SK-N-SH treated with all-trans-retinoic acid at 6 μM for 48 hours (cell line): ENCODE data around the gene SLC12A2.
A peak's percentile ranks its signal among the peaks of the same experiment; 100 is the strongest.

ENCODE experiments used
- ATAC-seq: fragments of 200-7000 bp; cut with Tn5 transposase; 3 replicates; pipeline ENCODE4 v1.9.1; 2020; ENCODE audit warnings: mild to moderate bottlenecking, moderate library complexity
- ESRRG ChIP-seq: fragments of 250-450 bp; sonication (Bioruptor Pico); IDR thresholded peaks from 2 replicates; pipeline ENCODE4 v1.6.1; 2021; ENCODE audit warnings: mild to moderate bottlenecking
- GLIS3 ChIP-seq: fragments of 250-450 bp; sonication (Bioruptor Pico); IDR thresholded peaks from 2 replicates; pipeline ENCODE4 v1.5.0; 2020; ENCODE audit warnings: mild to moderate bottlenecking, moderate library complexity
- ISL1 ChIP-seq: fragments of 250-450 bp; sonication (Bioruptor Pico); IDR thresholded peaks from 2 replicates; pipeline ENCODE4 v2.1.2; 2022; ENCODE audit warnings: mild to moderate bottlenecking, moderate library complexity
- OSR1 ChIP-seq: fragments of 250-450 bp; sonication (Bioruptor Pico); IDR thresholded peaks from 2 replicates; pipeline ENCODE4 v1.8.0; 2022; ENCODE audit warnings: moderate library complexity, mild to moderate bottlenecking, inconsistent platforms
- PPARA ChIP-seq: fragments of 250-450 bp; sonication (Bioruptor Pico); IDR thresholded peaks from 2 replicates; pipeline ENCODE4 v1.5.0; 2020; ENCODE audit warnings: mild to moderate bottlenecking, borderline replicate concordance
- TCF4 ChIP-seq: fragments of 250-450 bp; sonication (Bioruptor Pico); IDR thresholded peaks from 2 replicates; pipeline ENCODE4 v1.8.0; 2021; ENCODE audit warnings: mild to moderate bottlenecking, moderate library complexity, borderline replicate concordance
- TOX ChIP-seq: fragments of 250-450 bp; sonication (Bioruptor Pico); IDR thresholded peaks from 2 replicates; pipeline ENCODE4 v1.8.0; 2021; ENCODE audit warnings: mild to moderate bottlenecking, moderate library complexity, borderline replicate concordance
- ZNF565 ChIP-seq: fragments of 450-650 bp; formaldehyde crosslinking; conservative IDR thresholded peaks from 2 replicates; pipeline ENCODE4 v1.5.0; 2020; ENCODE audit warnings: low read depth, mild to moderate bottlenecking, moderate library complexity
- ZNF70 ChIP-seq: fragments of 450-650 bp; formaldehyde crosslinking; IDR thresholded peaks from 2 replicates; pipeline ENCODE4 v1.5.0; 2020; ENCODE audit warnings: mild to moderate bottlenecking, moderate library complexity
- ZNF8 ChIP-seq: fragments of 450-650 bp; formaldehyde crosslinking; IDR thresholded peaks from 2 replicates; pipeline ENCODE4 v1.5.0; 2020; ENCODE audit warnings: mild to moderate bottlenecking, moderate library complexity
- TF ChIP-seq, protein P1 (sequence below): fragments of 250-450 bp; sonication (Bioruptor Pico); IDR thresholded peaks from 2 replicates; pipeline ENCODE4 v1.8.0; 2020; ENCODE audit warnings: mild to moderate bottlenecking, moderate library complexity, borderline replicate concordance
- TF ChIP-seq, protein P2 (sequence below): fragments of 250-450 bp; sonication (Bioruptor Pico); IDR thresholded peaks from 2 replicates; pipeline ENCODE4 v1.5.1; 2021; ENCODE audit warnings: mild to moderate bottlenecking, moderate library complexity
- TF ChIP-seq, protein P3 (sequence below): fragments of 250-450 bp; sonication (Bioruptor Pico); IDR thresholded peaks from 2 replicates; pipeline ENCODE4 v1.5.0; 2020; ENCODE audit warnings: mild to moderate bottlenecking, moderate library complexity
- TF ChIP-seq, protein P4 (sequence below): fragments of 250-450 bp; sonication (Bioruptor Pico); IDR thresholded peaks from 2 replicates; pipeline ENCODE4 v1.8.0; 2021; ENCODE audit warnings: low read depth, mild to moderate bottlenecking, moderate library complexity, borderline replicate concordance
- TF ChIP-seq, protein P5 (sequence below): fragments of 250-450 bp; sonication (Bioruptor Pico); IDR thresholded peaks from 2 replicates; pipeline ENCODE4 v1.5.1; 2020; ENCODE audit warnings: low read depth, mild to moderate bottlenecking, moderate library complexity

Gene SLC12A2

DNA sequence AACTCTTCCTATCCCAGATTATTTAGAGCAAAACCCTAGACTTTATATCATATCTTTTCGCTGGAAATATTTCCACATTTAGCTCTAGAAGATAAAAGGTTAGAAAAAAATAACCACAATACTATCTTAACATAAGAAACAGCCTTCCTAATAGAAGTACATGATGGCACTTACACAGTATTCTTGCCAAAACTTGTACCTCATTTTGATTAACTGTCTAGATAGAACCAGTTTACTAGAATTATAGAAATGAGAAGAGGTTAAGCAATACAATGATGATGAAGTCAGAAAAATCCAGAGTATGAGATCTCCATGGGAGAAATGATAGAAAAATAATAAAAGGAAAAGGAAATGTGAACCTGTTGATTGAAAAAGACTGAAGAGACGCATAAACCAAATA is 63.1 kb downstream of the SLC12A2 start (continued):
- TF ChIP-seq, protein P1, sequence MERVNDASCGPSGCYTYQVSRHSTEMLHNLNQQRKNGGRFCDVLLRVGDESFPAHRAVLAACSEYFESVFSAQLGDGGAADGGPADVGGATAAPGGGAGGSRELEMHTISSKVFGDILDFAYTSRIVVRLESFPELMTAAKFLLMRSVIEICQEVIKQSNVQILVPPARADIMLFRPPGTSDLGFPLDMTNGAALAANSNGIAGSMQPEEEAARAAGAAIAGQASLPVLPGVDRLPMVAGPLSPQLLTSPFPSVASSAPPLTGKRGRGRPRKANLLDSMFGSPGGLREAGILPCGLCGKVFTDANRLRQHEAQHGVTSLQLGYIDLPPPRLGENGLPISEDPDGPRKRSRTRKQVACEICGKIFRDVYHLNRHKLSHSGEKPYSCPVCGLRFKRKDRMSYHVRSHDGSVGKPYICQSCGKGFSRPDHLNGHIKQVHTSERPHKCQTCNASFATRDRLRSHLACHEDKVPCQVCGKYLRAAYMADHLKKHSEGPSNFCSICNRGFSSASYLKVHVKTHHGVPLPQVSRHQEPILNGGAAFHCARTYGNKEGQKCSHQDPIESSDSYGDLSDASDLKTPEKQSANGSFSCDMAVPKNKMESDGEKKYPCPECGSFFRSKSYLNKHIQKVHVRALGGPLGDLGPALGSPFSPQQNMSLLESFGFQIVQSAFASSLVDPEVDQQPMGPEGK (CRISPR knock-in tag), result no peak
- TF ChIP-seq TOX (CRISPR knock-in tag), result no peak

DNA sequence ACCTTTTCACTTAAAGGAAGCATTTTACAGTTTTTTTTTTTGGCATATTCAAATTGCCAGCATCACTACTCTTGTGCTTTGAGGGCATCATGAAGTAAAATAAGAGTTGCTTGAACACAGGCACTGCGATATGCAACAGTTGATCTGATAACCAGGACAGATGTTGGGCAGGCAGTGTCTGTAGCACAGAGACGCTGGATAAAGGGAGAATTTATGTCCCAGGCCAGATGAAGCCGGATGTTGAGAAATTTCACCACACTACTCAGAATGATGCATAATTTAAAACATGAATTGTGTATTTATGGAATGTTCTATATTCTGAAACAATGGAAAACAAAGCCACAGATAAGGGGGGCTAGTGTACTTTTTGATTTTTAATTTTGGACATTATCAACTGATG is 71.4 kb downstream of the SLC12A2 start:
- ATAC-seq, result peak; percentile 76
- TF ChIP-seq TCF4 (CRISPR knock-in tag), result peak; percentile 66; the same call in 1 of the 2 replicates
- TF ChIP-seq, protein P1 (CRISPR knock-in tag), result no peak
- TF ChIP-seq, protein P2, sequence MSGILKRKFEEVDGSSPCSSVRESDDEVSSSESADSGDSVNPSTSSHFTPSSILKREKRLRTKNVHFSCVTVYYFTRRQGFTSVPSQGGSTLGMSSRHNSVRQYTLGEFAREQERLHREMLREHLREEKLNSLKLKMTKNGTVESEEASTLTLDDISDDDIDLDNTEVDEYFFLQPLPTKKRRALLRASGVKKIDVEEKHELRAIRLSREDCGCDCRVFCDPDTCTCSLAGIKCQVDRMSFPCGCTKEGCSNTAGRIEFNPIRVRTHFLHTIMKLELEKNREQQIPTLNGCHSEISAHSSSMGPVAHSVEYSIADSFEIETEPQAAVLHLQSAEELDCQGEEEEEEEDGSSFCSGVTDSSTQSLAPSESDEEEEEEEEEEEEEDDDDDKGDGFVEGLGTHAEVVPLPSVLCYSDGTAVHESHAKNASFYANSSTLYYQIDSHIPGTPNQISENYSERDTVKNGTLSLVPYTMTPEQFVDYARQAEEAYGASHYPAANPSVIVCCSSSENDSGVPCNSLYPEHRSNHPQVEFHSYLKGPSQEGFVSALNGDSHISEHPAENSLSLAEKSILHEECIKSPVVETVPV (CRISPR knock-in tag), result no peak

DNA sequence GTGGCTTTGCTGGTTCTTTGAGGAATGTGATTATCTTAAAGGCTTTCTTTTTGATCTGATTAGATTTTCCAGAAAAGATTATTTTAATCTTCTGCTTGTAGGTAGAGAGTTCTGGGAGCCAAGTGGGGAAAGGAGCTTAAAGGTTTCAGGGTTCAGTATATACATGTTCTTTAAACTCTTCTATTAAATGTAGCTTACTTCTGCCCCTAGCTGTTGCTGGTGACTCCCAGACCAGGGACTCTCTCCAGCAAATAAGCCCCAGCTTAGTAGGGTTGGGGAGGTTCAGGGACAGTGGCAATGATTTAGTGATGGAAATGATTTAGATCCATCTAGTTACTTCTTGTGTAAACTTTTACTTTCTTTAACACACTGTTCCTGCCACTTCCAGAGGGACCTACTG is 72.2 kb downstream of the SLC12A2 start:
- TF ChIP-seq TOX (CRISPR knock-in tag) (no peak), ISL1 (CRISPR knock-in tag) (peak; percentile 45), ZNF565 (no peak), GLIS3 (CRISPR knock-in tag) (no peak), ZNF70 (no peak), ZNF8 (CRISPR knock-in tag) (no peak)
- TF ChIP-seq, protein P3, sequence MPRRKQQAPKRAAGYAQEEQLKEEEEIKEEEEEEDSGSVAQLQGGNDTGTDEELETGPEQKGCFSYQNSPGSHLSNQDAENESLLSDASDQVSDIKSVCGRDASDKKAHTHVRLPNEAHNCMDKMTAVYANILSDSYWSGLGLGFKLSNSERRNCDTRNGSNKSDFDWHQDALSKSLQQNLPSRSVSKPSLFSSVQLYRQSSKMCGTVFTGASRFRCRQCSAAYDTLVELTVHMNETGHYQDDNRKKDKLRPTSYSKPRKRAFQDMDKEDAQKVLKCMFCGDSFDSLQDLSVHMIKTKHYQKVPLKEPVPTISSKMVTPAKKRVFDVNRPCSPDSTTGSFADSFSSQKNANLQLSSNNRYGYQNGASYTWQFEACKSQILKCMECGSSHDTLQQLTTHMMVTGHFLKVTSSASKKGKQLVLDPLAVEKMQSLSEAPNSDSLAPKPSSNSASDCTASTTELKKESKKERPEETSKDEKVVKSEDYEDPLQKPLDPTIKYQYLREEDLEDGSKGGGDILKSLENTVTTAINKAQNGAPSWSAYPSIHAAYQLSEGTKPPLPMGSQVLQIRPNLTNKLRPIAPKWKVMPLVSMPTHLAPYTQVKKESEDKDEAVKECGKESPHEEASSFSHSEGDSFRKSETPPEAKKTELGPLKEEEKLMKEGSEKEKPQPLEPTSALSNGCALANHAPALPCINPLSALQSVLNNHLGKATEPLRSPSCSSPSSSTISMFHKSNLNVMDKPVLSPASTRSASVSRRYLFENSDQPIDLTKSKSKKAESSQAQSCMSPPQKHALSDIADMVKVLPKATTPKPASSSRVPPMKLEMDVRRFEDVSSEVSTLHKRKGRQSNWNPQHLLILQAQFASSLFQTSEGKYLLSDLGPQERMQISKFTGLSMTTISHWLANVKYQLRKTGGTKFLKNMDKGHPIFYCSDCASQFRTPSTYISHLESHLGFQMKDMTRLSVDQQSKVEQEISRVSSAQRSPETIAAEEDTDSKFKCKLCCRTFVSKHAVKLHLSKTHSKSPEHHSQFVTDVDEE (CRISPR knock-in tag), result no peak
- TF ChIP-seq, protein P1 (CRISPR knock-in tag), result no peak
- TF ChIP-seq, protein P4, sequence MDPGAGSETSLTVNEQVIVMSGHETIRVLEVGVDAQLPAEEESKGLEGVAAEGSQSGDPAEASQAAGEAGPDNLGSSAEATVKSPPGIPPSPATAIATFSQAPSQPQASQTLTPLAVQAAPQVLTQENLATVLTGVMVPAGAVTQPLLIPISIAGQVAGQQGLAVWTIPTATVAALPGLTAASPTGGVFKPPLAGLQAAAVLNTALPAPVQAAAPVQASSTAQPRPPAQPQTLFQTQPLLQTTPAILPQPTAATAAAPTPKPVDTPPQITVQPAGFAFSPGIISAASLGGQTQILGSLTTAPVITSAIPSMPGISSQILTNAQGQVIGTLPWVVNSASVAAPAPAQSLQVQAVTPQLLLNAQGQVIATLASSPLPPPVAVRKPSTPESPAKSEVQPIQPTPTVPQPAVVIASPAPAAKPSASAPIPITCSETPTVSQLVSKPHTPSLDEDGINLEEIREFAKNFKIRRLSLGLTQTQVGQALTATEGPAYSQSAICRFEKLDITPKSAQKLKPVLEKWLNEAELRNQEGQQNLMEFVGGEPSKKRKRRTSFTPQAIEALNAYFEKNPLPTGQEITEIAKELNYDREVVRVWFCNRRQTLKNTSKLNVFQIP (CRISPR knock-in tag), result no peak
- peak; percentile 87 for ATAC-seq

DNA sequence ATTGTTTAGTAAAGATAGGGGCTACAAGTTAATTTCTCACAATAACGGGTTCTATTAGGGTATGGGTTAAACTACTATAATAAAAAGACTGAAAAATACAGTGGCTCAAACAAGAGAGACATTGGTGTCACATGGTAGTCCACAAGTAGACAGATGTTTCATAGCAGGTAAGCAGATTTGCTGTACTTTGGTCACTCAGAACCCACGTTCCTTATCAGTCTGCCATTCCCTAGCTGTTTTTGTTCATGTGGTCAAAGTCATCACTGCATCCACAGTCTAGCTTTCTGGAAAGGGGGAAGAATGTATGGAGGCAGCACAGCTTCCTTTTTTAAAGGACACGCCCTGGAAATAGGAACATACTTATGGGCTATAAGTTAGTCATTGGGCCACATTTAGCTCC is 73.0 kb downstream of the SLC12A2 start:
- ATAC-seq, result no peak
- TF ChIP-seq ESRRG (CRISPR knock-in tag) (no peak), ZNF8 (CRISPR knock-in tag) (no peak), ZNF70 (no peak), PPARA (CRISPR knock-in tag) (no peak), OSR1 (no peak), TOX (CRISPR knock-in tag) (no peak)
- TF ChIP-seq, protein P3 (CRISPR knock-in tag), result no peak
- TF ChIP-seq, protein P4 (CRISPR knock-in tag), result no peak
- TF ChIP-seq, protein P5, sequence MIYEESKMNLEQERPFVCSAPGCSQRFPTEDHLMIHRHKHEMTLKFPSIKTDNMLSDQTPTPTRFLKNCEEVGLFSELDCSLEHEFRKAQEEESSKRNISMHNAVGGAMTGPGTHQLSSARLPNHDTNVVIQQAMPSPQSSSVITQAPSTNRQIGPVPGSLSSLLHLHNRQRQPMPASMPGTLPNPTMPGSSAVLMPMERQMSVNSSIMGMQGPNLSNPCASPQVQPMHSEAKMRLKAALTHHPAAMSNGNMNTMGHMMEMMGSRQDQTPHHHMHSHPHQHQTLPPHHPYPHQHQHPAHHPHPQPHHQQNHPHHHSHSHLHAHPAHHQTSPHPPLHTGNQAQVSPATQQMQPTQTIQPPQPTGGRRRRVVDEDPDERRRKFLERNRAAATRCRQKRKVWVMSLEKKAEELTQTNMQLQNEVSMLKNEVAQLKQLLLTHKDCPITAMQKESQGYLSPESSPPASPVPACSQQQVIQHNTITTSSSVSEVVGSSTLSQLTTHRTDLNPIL (CRISPR knock-in tag), result no peak
